B cell (primary cell): ENCODE results near the gene RSPO3. TPM values are rescaled to one million over a fixed set of nuclear protein-coding genes. Genes with fewer than 3 reads are reported as not detected.

Experiments
- ATAC-seq: fragments of 200-7000 bp; cut with Tn5 transposase; one replicate; pipeline ENCODE4 v1.10.0; 2021; ENCODE audit warnings: low read depth, mild to moderate bottlenecking, moderate number of reproducible peaks, moderate library complexity
- CTCF ChIA-PET: fragments of 350-600 bp; sonication (Branson Sonifier 250); formaldehyde crosslinking; loops from one replicate; lab custom pipeline; 2021; ENCODE audit warnings: antibody characterized with exemption, inconsistent platforms; lab: Charles Lee
- POLR2A ChIA-PET: fragments of 350-600 bp; sonication (Branson Sonifier 250); formaldehyde crosslinking; loops from one replicate; lab custom pipeline; 2021; ENCODE audit warnings: antibody characterized with exemption; lab: Charles Lee
- DNase-seq: peaks from one replicate; pipeline ENCODE4 v3.0.0; 2013
- H2AFZ ChIP-seq: 2 replicates; pipeline ENCODE4 v1.6.1; 2012; ENCODE audit warnings: mild to moderate bottlenecking, low read depth, low read length; ENCODE audit not compliant: insufficient read depth, poor library complexity, severe bottlenecking
- H3K27ac ChIP-seq, 2 donors: 1 replicate in 1 of 2; 2 replicates in 1 of 2; pipeline ENCODE4 v1.5.1; 2012 to 2013; ENCODE audit warnings: low read length in 2 of 2, mild to moderate bottlenecking in 2 of 2, moderate library complexity in 1 of 2
- H3K27me3 ChIP-seq, 4 experiments: fragments of 200-600 bp in 1 of 4; sonication (generic) in 1 of 4; replicated peaks in 1 of 4; 1 replicate in 2 of 4; 2 replicates in 2 of 4; pipeline versions ENCODE4 v1.6.1 to v1.7.0; 2013 to 2016; ENCODE audit warnings: low read length in 3 of 4, mild to moderate bottlenecking in 2 of 4, mixed read lengths in 1 of 4, moderate library complexity in 1 of 4; ENCODE audit not compliant: insufficient read depth in 4 of 4, control insufficient read depth in 3 of 4; ENCODE audit errors: control extremely low read depth in 1 of 4
- H3K36me3 ChIP-seq, 2 experiments: replicated peaks in 1 of 2; 1 replicate in 1 of 2; 2 replicates in 1 of 2; pipeline versions ENCODE4 v1.6.1 to v1.7.1; 2013; ENCODE audit warnings: low read length in 1 of 2; ENCODE audit not compliant: insufficient read depth in 2 of 2, control insufficient read depth in 1 of 2; ENCODE audit errors: control extremely low read depth in 1 of 2, extremely low read depth in 1 of 2
- H3K4me1 ChIP-seq, 2 donors: fragments of 200-600 bp in 1 of 2; sonication (generic) in 1 of 2; 1 replicate in 1 of 2; 2 replicates in 1 of 2; pipeline versions ENCODE4 v1.5.1 to v1.6.1; 2013 to 2017; ENCODE audit warnings: low read length in 2 of 2; ENCODE audit not compliant: control insufficient read depth in 2 of 2, insufficient read depth in 2 of 2
- H3K4me2 ChIP-seq: replicated peaks from 2 replicates; pipeline ENCODE3; 2012; ENCODE audit warnings: mild to moderate bottlenecking, low read depth, low read length; ENCODE audit not compliant: poor library complexity, severe bottlenecking
- H3K4me3 ChIP-seq, 5 experiments: fragments of 200-600 bp in 1 of 5; sonication (generic) in 1 of 5; 1 replicate in 3 of 5; 2 replicates in 2 of 5; pipeline versions ENCODE4 v1.5.1 to v1.7.0; 2011 to 2016; ENCODE audit warnings: low read length in 4 of 5, mild to moderate bottlenecking in 4 of 5, low read depth in 2 of 5, control low read depth in 1 of 5, moderate library complexity in 1 of 5; ENCODE audit not compliant: insufficient read depth in 1 of 5; ENCODE audit errors: control extremely low read depth in 1 of 5, extremely low read depth in 1 of 5
- H3K79me2 ChIP-seq: fragments of 200-600 bp; sonication (generic); one replicate; pipeline ENCODE4 v1.6.0; 2016; ENCODE audit warnings: low read length; ENCODE audit not compliant: control insufficient read depth, insufficient read depth
- H3K9ac ChIP-seq: fragments of 200-600 bp; sonication (generic); 2 replicates; pipeline ENCODE4 v1.6.1; 2017; ENCODE audit warnings: mild to moderate bottlenecking, low read length, moderate library complexity
- H3K9me3 ChIP-seq, 3 donors: one replicate each; pipeline versions ENCODE4 v1.6.1 to v1.7.1; 2013; ENCODE audit warnings: low read length in 2 of 3; ENCODE audit not compliant: control insufficient read depth in 2 of 3, insufficient read depth in 1 of 3; ENCODE audit errors: control extremely low read depth in 1 of 3
- H4K20me1 ChIP-seq: 2 replicates; pipeline ENCODE4 v1.6.0; 2012; ENCODE audit warnings: mild to moderate bottlenecking, low read length; ENCODE audit not compliant: insufficient read depth, control insufficient read depth, poor library complexity, severe bottlenecking
- H3K27ac Mint-ChIP-seq: one replicate; pipeline ENCODE4 v1.8.0; 2021; ENCODE audit warnings: mixed read lengths
- H3K27me3 Mint-ChIP-seq: one replicate; pipeline ENCODE4 v1.8.0; 2021; ENCODE audit warnings: mixed read lengths
- H3K4me1 Mint-ChIP-seq: one replicate; pipeline ENCODE4 v1.8.0; 2021; ENCODE audit warnings: mixed read lengths
- H3K4me3 Mint-ChIP-seq: one replicate; pipeline ENCODE4 v1.8.0; 2021; ENCODE audit warnings: mixed read lengths
- H3K9me3 Mint-ChIP-seq: one replicate; pipeline ENCODE4 v1.8.0; 2022; ENCODE audit warnings: mixed read lengths; ENCODE audit not compliant: insufficient read depth
- EZH2 ChIP-seq: IDR thresholded peaks from 2 replicates; pipeline ENCODE4 v1.6.1; 2012; ENCODE audit warnings: borderline replicate concordance, low read depth, mild to moderate bottlenecking, moderate library complexity, low read length; ENCODE audit not compliant: insufficient read depth, poor library complexity, severe bottlenecking
- WGBS: methylation state at CpG from one replicate; pipeline ENCODE4 v1.1.5; 2013; ENCODE audit warnings: missing lambda C conversion rate; ENCODE audit not compliant: insufficient coverage; 5-methylcytosine and 5-hydroxymethylcytosine counted together
- intact Hi-C: fragments of 100-400 bp; cut with micrococcal nuclease; formaldehyde crosslinking; loops from one replicate; pipeline ENCODE4 v1.10.0; 2022
- polyA plus RNA-seq: library from polyadenylated mRNA; depleted of rRNA; stranded (reverse); fragments of >200 nt; gene quantifications from 2 replicates; pipeline ENCODE4 v1.2.3, GENCODE V29; 2012
- total RNA-seq, 2 donors: library from RNA; stranded (reverse); fragments of 120-200 nt in 1 of 2; gene quantifications; 1 replicate in 1 of 2; 2 replicates in 1 of 2; pipeline versions ENCODE4 v1.2.3 to v1.2.4, GENCODE V29; 2013 to 2022
- TF ChIP-seq, protein P1 (sequence below): fragments of 200-600 bp; IDR thresholded peaks from one replicate; pipeline ENCODE4 v1.8.0; 2022; ENCODE audit warnings: antibody characterized with exemption, mild to moderate bottlenecking

The RSPO3 gene
- total and polyA plus RNA-seq, 2 donors (not counting 1 experiment from before 2014, with no cell fraction given): not detected

- H3K27me3 ChIP-seq: no peaks in the 10 kb centered on the region
- H3K27ac Mint-ChIP-seq: no peak overlapping the region
- no peaks in the 10 kb centered on the region for H3K79me2 ChIP-seq
- TF ChIP-seq EZH2: no peak
- ATAC-seq (no peak), DNase-seq (no peak)
- 93% methylated on average over 2 of the region's 5 CpGs for WGBS
- POLR2A ChIA-PET: no interaction called here
- H2AFZ ChIP-seq: no peak overlapping the region
- CTCF ChIA-PET: no interaction called here
- H3K4me3 Mint-ChIP-seq: no peak overlapping the region
- H3K27me3 Mint-ChIP-seq: no peaks in the 10 kb centered on the region
- H3K4me1 ChIP-seq: no peaks in the 10 kb centered on the region
- no peaks in the 10 kb centered on the region for H3K36me3 ChIP-seq
- intact Hi-C loops: no loop called here
- H3K4me2 ChIP-seq: no peak overlapping the region
- H4K20me1 ChIP-seq: no peaks in the 10 kb centered on the region
- H3K4me3 ChIP-seq: no peak overlapping the region
- H3K9me3 ChIP-seq: no peaks in the 10 kb centered on the region
- H3K9ac ChIP-seq: no peak overlapping the region
- no peaks in the 10 kb centered on the region for H3K4me1 Mint-ChIP-seq
- H3K9me3 Mint-ChIP-seq: no peaks in the 10 kb centered on the region
- H3K27ac ChIP-seq: no peak overlapping the region
Observed at GRCh38 chr6:127078669-127079068, 39.8 kb upstream of the RSPO3 start.

DNA sequence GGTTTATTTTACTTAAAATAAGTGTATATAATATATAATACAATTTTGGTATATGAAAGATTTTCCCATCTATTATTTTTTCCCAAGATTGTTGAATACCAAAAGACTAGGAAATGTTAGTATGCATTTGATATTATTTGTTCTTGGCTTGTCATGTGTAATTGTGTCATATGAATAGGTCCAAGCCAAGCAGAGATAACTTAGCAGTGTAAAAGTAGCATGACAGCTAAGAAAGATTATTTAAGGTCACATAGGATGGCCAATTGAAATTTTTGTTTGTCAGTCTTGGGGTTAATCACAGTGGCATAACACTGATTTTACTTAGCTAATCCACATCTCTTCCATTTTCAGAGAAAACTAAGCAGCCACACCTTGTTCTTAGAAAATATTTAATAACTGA, 38.8 kb upstream of the RSPO3 start:
- no peaks in the 10 kb centered on the region for H3K27me3 ChIP-seq
- ChIA-PET CTCF (interaction anchor here (0.6 kb wide), 1 partner anchor 9 kb away, joined by 3 read pairs; no protein-coding TSS in a partner anchor), POLR2A (no interaction called here)
- no peak overlapping the region for H3K4me3 Mint-ChIP-seq
- DNase-seq (no peak), ATAC-seq (no peak)
- TF ChIP-seq, protein P1, sequence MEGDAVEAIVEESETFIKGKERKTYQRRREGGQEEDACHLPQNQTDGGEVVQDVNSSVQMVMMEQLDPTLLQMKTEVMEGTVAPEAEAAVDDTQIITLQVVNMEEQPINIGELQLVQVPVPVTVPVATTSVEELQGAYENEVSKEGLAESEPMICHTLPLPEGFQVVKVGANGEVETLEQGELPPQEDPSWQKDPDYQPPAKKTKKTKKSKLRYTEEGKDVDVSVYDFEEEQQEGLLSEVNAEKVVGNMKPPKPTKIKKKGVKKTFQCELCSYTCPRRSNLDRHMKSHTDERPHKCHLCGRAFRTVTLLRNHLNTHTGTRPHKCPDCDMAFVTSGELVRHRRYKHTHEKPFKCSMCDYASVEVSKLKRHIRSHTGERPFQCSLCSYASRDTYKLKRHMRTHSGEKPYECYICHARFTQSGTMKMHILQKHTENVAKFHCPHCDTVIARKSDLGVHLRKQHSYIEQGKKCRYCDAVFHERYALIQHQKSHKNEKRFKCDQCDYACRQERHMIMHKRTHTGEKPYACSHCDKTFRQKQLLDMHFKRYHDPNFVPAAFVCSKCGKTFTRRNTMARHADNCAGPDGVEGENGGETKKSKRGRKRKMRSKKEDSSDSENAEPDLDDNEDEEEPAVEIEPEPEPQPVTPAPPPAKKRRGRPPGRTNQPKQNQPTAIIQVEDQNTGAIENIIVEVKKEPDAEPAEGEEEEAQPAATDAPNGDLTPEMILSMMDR: no peak
- TF ChIP-seq EZH2: no peak
- H3K4me1 Mint-ChIP-seq: no peaks in the 10 kb centered on the region
- H3K27ac ChIP-seq: no peak overlapping the region
- H2AFZ ChIP-seq: no peak overlapping the region
- no peaks in the 10 kb centered on the region for H3K27me3 Mint-ChIP-seq
- no peak overlapping the region for H3K27ac Mint-ChIP-seq
- H3K9ac ChIP-seq: no peak overlapping the region
- no peaks in the 10 kb centered on the region for H4K20me1 ChIP-seq
- no peaks in the 10 kb centered on the region for H3K4me1 ChIP-seq
- H3K4me3 ChIP-seq: no peak overlapping the region
- H3K36me3 ChIP-seq: no peaks in the 10 kb centered on the region
- no peaks in the 10 kb centered on the region for H3K9me3 ChIP-seq
- no peak overlapping the region for H3K4me2 ChIP-seq
- H3K79me2 ChIP-seq: no peaks in the 10 kb centered on the region
- no peaks in the 10 kb centered on the region for H3K9me3 Mint-ChIP-seq
- intact Hi-C loops: no loop called here
